M059J (cell line): ENCODE measurements around the gene SRRM1. TPM values are rescaled to one million over a fixed set of nuclear protein-coding genes. Genes with fewer than 3 reads are reported as not detected.
"Not testable (repeated sequence)": the region's sequence is repeated elsewhere in the genome, so short reads cannot be mapped to it uniquely, and the experiment has no call there.

Experiments
- DNase-seq: peaks from one replicate; pipeline ENCODE4 v3.0.0-alpha.2; 2012; ENCODE audit warnings: low read depth
- total RNA-seq: library from RNA; depleted of rRNA; stranded (reverse); fragments of >200 nt; shearing (Covaris generic); gene quantifications from 2 replicates; pipeline ENCODE4 v1.2.3, GENCODE V29; 2014

Gene SRRM1
- total RNA-seq, 1 experiment from 2014 or later, result 47.6 TPM

GRCh38 chr1:24695202-24695974 lies 52.3 kb downstream of the SRRM1 start:
- no peak for DNase-seq

- no peak for DNase-seq
Measured at GRCh38 chr1:24696041-24696755, 53.1 kb downstream of the SRRM1 start.

GRCh38 chr1:24696756-24697330 lies 53.7 kb downstream of the SRRM1 start:
- no peak for DNase-seq

GRCh38 chr1:24697453-24698001 lies 54.4 kb downstream of the SRRM1 start:
- DNase-seq, result not testable (repeated sequence)

DNA sequence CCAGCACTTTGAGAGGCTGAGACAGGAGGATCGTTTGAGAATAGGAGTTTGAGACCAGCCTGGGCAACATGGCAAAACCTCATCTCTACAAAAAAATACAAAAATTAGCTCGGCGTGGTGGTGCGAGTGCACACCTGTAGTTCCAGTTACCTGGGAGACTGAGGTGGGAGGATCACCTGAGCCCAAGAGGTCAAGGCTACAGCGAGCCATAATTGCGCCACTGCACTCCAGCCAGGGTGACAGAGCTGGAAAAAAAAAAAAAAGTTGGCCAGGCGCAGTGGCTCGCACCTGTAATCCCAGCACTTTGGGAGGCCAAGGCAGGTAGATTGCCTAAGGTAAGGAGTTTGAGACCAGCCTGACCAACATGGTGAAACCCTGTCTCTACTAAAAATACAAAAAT lies 55.2 kb downstream of the SRRM1 start:
- DNase-seq, result not testable (repeated sequence)

- peak; percentile 65 for DNase-seq
Measured at GRCh38 chr1:24699628-24700027, 56.5 kb downstream of the SRRM1 start.

DNA sequence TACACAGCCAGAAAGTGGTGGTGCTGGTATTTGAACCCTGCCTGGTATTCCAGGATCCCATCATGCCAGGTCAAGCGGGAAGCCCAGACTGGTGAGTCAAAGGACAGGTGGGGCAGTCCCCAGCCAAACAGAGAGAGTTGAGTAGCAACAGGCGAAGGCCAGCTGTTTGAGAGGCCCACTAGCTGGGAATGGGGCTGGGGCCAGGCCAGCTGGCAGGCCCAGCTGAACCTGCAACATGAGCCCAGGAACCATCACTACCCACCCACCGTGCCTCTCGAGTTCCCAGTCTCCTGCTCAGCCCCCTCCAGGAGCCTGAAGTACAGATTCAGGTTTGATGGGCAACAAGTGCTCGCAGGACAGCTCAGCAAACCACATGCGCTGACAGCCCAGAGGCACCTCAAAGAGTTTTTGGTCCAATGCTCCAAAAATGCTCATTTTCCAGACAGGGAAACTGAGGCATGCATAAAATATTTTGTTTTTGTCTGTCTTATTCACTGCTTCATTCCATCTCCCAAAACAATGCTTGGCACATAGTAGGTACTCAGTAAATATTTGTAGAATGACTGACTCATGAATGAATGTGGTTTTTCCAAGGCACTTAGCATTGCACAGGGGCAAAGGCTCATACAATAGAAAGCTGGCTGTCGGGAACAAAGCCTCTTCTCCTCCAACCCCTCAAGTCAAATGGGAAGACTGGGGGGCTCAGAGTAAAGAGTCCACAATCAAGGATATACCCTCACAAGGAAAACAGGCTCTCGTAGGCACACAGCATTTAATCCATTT lies 59.6 kb downstream of the SRRM1 start:
- DNase-seq, result peak; percentile 95

GRCh38 chr1:24704411-24705259 lies 61.5 kb downstream of the SRRM1 start:
- peak; percentile 97 for DNase-seq

- peak; percentile 99 for DNase-seq
Measured at GRCh38 chr1:24705260-24706073, 62.4 kb downstream of the SRRM1 start.

GRCh38 chr1:24706074-24706389 lies 62.9 kb downstream of the SRRM1 start:
- DNase-seq, result not testable (repeated sequence)

DNA sequence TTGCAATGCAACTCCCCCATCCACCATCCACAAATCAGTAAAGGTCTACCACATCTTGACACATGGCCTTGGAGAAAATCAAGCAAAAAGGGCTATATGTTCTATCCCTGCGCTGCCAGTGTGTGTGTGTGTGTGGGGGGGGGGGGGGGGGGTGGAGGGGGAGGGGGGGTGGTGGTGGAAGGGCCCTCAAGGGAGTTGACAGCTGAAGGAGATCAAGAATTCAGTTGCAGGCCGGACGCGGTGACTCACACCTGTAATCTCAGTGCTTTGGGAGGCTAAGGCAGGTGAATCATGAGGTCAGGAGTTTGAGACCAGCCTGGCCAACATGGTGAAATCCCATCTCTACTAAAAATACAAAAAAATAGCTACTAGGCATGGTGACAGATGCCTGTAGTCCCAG lies 64.6 kb downstream of the SRRM1 start:
- peak; percentile 92 for DNase-seq

DNA sequence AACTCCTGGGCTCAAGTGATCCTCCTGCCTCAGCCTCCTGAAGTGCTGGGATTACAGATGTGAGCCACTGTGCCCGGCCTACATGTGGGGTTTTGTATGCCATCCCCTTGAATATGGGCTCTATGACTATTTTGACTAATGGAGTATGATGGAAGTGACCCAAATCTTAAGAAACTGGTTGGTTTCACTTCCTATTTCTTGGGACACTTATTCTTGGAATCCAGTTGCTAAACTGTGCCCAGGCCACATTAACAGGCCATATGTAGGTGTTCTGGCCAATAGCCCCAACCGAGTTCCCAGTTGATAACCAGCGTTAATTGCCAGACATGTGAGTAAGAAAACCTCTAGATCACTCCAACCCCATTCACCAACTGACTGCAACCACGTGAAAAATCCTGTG lies 65.8 kb downstream of the SRRM1 start:
- peak; percentile 38 for DNase-seq

GRCh38 chr1:24709791-24710441 lies 66.8 kb downstream of the SRRM1 start:
- DNase-seq, result peak; percentile 63

GRCh38 chr1:24711329-24711728 lies 68.2 kb downstream of the SRRM1 start:
- DNase-seq, result no peak

- DNase-seq, result peak; percentile 75
Measured at GRCh38 chr1:24713176-24713575, 70.1 kb downstream of the SRRM1 start.

DNA sequence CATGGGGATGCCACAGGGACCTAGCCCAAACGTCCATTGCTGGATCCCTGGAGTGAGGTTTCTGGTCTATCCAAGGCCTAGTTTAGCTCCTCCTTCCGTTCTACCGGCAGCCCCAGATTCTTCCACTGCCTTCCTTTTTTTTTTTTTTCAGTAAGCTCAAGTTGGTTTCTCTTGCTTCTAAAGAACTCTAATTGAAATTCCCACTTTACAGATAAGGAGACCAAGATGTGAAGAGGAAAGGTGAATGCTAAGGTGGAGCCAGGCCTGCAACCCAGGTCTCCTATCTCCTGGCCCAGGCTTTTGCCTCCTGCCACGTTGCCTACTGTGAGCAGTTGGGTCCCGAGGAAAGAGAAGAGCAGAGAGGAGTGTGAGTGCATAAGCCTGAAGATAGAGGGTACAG lies 70.6 kb downstream of the SRRM1 start:
- DNase-seq, result no peak

DNA sequence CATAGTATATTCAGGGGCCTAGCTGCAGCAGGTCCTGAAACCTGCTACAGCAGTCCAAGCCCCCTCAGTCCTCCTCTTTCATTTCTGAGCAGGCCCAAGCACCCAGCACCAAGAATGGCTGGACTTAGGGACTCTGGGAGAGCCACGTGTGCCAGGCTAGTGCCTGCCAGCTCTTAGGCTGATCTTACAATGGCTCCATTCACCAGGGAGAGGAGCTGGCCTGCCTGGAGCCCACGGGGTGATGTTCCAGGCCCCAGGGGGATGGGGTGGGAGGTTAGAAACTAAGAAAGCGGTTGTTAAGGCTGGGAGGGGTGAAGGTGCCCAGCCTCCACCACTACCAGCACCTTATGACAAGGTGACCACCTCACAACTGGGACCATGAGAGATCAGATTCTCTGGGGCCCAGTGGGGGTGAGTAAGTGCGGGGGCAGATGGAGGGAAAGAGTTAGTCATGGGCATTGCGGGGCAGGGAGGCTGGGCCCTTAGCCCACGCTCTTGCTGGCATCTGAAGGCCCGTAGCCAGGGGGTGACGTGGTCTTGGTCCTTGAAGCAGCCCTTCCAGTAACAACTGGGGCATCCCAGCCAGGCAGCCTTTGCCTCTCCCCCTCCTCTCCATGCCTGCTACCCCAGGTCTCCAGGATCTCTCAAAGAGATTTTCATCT lies 71.9 kb downstream of the SRRM1 start:
- DNase-seq, result peak; percentile 93

GRCh38 chr1:24715658-24716057 lies 72.6 kb downstream of the SRRM1 start:
- DNase-seq, result no peak
